Esophagus squamous epithelium (tissue), 5 donors: ENCODE data around the gene ABLIM3. TPM values are rescaled to one million over a fixed set of nuclear protein-coding genes. Genes with fewer than 3 reads are reported as not detected.

ENCODE experiments used
- DNase-seq: peaks from one replicate; lab custom pipeline; 2025; lab: John Stamatoyannopoulos, UW
- H3K27ac ChIP-seq, 4 donors: fragments of 200-600 bp; sonication (generic); one replicate each; pipeline ENCODE4 v1.5.1; 2016 to 2019; ENCODE audit warnings: mild to moderate bottlenecking in 1 of 4
- H3K27me3 ChIP-seq, 4 donors: fragments of 200-600 bp; sonication (generic); 1 replicate in 3 of 4; 2 replicates in 1 of 4; pipeline versions ENCODE4 v1.5.1 to v1.6.0; 2017 to 2021; ENCODE audit warnings: antibody characterized with exemption in 1 of 4
- H3K36me3 ChIP-seq, 3 donors: fragments of 200-600 bp; sonication (generic); one replicate each; pipeline ENCODE4 v1.5.1; 2016 to 2019
- H3K4me1 ChIP-seq, 3 donors: fragments of 200-600 bp; sonication (generic); one replicate each; pipeline ENCODE4 v1.5.1; 2017 to 2019
- H3K4me3 ChIP-seq, 4 donors: fragments of 200-600 bp; sonication (generic); 1 replicate in 3 of 4; 2 replicates in 1 of 4; pipeline ENCODE4 v1.5.1; 2016 to 2019; ENCODE audit warnings: mild to moderate bottlenecking in 2 of 4, moderate library complexity in 1 of 4
- H3K9me3 ChIP-seq, 3 donors: fragments of 200-600 bp; sonication (generic); one replicate each; pipeline ENCODE4 v1.5.1; 2016 to 2019
- POLR2A ChIP-seq, 4 donors: fragments of 450-650 bp; IDR thresholded peaks; one replicate each; pipeline ENCODE4 v1.6.1; 2017; ENCODE audit warnings: antibody characterized with exemption in 4 of 4, mild to moderate bottlenecking in 4 of 4, moderate library complexity in 3 of 4
- WGBS, 2 donors: methylation state at CpG; one replicate each; pipeline ENCODE4 v1.1.5; 2018; 5-methylcytosine and 5-hydroxymethylcytosine counted together
- intact Hi-C: fragments of 100-400 bp; cut with DNase I; formaldehyde crosslinking; loops from one replicate; pipeline ENCODE4 v1.15.0; 2022
- total RNA-seq, 4 donors: library from RNA; depleted of rRNA; stranded (reverse); fragments of >200 nt; gene quantifications; one replicate each; pipeline ENCODE4 v1.1.0, GENCODE V29; 2016
- TF ChIP-seq, protein P1 (sequence below), 6 experiments: fragments of 450-650 bp in 4 of 6; fragments of 200-600 bp in 2 of 6; sonication (generic) in 2 of 6; IDR thresholded peaks; one replicate each; pipeline ENCODE4 v1.5.1; 2016 to 2019; ENCODE audit warnings: antibody characterized with exemption in 6 of 6, mild to moderate bottlenecking in 4 of 6, moderate library complexity in 4 of 6
- donor health status: DM: yes; HTN: yes; CAD: no.

Gene ABLIM3
- total RNA-seq, 4 donors from 2014 or later, result 10.6 to 47.7 (median 27.1) TPM

DNA sequence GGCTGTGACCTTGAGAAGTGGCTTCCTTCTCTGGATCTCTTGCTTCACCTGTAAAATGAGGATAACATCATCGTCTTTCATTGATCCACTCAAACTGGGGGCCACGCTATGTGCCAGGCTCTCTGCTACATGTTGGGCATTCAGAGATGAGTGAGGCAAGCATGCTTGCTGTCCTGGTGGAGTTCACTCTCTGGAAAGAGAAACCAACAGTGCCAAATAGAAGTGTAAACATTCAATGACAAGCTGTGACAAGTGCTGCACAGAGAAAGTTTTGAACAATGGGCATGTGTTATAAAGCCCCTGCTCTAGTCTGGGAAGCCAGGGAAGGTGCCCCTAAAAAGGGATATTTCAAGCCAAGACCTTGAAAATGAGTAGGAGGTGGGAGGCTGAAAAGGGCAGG is 79.5 kb downstream of the ABLIM3 start:
- Histone ChIP-seq H3K27me3 (no peaks in the 10 kb centered on the region), H3K36me3 (peaks cover 0 to 26% (median 0%) of the 10 kb centered on the region in 3 donors), H3K27ac (peak overlapping the region in 2 of 4 donors; percentile 1 to 32), H3K4me3 (no peak overlapping the region), H3K9me3 (no peaks in the 10 kb centered on the region), H3K4me1 (peaks cover 5 to 36% (median 13%) of the 10 kb centered on the region in 3 donors)
- no peak for DNase-seq
- WGBS, 2 donors, result 37 to 57% methylated on average over 2 of the region's 2 CpGs
- TF ChIP-seq, protein P1, sequence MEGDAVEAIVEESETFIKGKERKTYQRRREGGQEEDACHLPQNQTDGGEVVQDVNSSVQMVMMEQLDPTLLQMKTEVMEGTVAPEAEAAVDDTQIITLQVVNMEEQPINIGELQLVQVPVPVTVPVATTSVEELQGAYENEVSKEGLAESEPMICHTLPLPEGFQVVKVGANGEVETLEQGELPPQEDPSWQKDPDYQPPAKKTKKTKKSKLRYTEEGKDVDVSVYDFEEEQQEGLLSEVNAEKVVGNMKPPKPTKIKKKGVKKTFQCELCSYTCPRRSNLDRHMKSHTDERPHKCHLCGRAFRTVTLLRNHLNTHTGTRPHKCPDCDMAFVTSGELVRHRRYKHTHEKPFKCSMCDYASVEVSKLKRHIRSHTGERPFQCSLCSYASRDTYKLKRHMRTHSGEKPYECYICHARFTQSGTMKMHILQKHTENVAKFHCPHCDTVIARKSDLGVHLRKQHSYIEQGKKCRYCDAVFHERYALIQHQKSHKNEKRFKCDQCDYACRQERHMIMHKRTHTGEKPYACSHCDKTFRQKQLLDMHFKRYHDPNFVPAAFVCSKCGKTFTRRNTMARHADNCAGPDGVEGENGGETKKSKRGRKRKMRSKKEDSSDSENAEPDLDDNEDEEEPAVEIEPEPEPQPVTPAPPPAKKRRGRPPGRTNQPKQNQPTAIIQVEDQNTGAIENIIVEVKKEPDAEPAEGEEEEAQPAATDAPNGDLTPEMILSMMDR (IDR thresholded peaks at IDR 0.05), result no peak
- intact Hi-C loops, result no loop called here

- H3K36me3 ChIP-seq, result peaks cover 0 to 23% (median 0%) of the 10 kb centered on the region in 3 donors
- intact Hi-C loops, result no loop called here
- no peak overlapping the region for H3K4me3 ChIP-seq
- no peaks in the 10 kb centered on the region for H3K9me3 ChIP-seq
- no peaks in the 10 kb centered on the region for H3K27me3 ChIP-seq
- peaks cover 5 to 36% (median 13%) of the 10 kb centered on the region in 3 donors for H3K4me1 ChIP-seq
- WGBS, 2 donors, result 41 to 58% methylated on average over 1 of the region's 1 CpG
- no peak for DNase-seq
- TF ChIP-seq, protein P1 (IDR thresholded peaks at IDR 0.05), result no peak
- TF ChIP-seq POLR2A (IDR thresholded peaks at IDR 0.05), result no peak
- H3K27ac ChIP-seq, result peak overlapping the region in 2 of 4 donors; percentile 1 to 32
Measured at GRCh38 chr5:149221326-149221725, 80.0 kb downstream of the ABLIM3 start.

DNA sequence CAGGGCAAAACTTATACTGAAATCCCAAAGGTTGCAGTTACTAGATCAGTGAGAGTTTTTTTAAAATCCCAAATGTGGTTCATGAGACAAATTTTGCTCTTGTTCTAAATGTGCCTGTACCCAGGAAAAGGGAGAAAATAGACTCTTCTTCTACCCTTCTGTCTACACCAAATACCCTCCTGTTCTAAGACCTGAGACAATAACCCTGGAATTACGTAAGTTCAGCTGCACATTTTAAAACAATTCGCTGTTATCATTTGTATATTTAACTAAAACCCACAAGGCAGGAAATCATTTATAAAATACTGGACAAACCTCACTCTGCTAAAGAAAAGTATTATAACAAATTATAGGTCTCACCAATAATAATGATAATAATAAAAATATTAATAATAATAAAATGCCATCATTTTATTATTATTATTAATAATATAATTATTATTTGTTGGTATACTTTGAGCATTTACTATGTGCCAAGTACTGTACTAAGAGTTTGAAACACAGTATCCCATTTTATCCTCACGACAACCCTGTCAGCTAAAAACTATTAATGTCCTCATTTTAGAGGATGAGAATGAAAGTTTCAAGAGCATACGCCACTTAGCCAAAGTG is 80.5 kb downstream of the ABLIM3 start:
- H3K36me3 ChIP-seq, result peaks cover 0 to 18% (median 0%) of the 10 kb centered on the region in 3 donors
- intact Hi-C loops, result no loop called here
- H3K4me3 ChIP-seq, result no peak overlapping the region
- no peak for DNase-seq
- peak overlapping the region in 1 of 4 donors; percentile 1 for H3K27ac ChIP-seq
- TF ChIP-seq POLR2A (IDR thresholded peaks at IDR 0.05), result no peak
- TF ChIP-seq, protein P1 (IDR thresholded peaks at IDR 0.05), result no peak
- 79% methylated on average over 4 of the region's 4 CpGs for WGBS, 2 donors
- peaks cover 5 to 37% (median 13%) of the 10 kb centered on the region in 3 donors for H3K4me1 ChIP-seq
- no peaks in the 10 kb centered on the region for H3K9me3 ChIP-seq
- no peaks in the 10 kb centered on the region for H3K27me3 ChIP-seq

DNA sequence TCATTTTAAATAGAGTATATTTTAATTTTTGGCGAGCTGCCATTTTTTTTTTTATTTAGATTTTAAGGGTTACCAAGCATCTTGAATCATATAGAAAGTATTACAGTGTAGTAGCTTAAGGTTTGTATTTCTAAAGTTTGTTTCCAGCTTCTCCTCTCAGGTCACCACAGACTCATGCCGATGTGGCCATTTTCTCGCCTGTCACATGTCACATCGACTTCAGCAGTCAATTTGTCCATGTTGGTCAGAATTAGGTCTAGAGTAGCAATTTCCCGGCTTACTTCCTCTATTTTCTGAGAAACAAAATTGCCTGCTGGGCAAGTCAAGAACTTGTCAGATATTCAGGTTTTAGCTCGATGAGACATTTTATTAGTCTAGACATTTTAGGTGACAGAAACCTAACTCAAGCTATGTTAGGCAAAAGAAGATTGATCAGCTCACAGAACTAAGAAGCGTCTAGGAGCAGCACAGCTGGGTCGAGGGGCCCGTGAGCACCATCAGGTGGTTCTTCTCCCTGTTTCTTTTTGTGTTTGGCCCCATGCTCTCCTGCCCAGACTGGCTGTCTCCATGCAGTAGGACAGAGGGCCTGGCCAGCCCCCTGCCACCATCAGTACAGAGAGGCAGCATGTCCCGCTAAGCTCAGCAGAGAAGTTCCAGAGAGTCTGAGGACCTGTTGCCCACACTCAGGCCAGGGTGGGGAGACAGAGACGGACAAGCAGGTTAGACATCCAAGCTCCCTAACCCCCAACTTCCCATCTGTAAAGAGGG is 82.0 kb downstream of the ABLIM3 start:
- 71 to 78% methylated on average over 10 of the region's 11 CpGs for WGBS, 2 donors

More for the DNA sequence above, 82.0 kb downstream of the ABLIM3 start:
- Histone ChIP-seq H3K27ac (peak overlapping the region in 1 of 4 donors; percentile 44), H3K36me3 (peaks cover 0 to 9% (median 0%) of the 10 kb centered on the region in 3 donors), H3K4me3 (no peak overlapping the region), H3K4me1 (peaks cover 5 to 36% (median 13%) of the 10 kb centered on the region in 3 donors), H3K27me3 (no peaks in the 10 kb centered on the region), H3K9me3 (no peaks in the 10 kb centered on the region)
- intact Hi-C loops, result no loop called here
- DNase-seq, result no peak
- TF ChIP-seq POLR2A (IDR thresholded peaks at IDR 0.05), result no peak
- TF ChIP-seq, protein P1 (IDR thresholded peaks at IDR 0.05), result no peak
